GM15510 (cell line): Measurements from ENCODE around the gene RANBP10.

ENCODE experiments used
- POLR2A ChIP-seq: IDR thresholded peaks from 3 replicates; pipeline ENCODE4 v1.6.1; 2011; ENCODE audit warnings: borderline replicate concordance; ENCODE audit not compliant: insufficient read length; ENCODE audit errors: extremely low read depth

RANBP10 gene

DNA sequence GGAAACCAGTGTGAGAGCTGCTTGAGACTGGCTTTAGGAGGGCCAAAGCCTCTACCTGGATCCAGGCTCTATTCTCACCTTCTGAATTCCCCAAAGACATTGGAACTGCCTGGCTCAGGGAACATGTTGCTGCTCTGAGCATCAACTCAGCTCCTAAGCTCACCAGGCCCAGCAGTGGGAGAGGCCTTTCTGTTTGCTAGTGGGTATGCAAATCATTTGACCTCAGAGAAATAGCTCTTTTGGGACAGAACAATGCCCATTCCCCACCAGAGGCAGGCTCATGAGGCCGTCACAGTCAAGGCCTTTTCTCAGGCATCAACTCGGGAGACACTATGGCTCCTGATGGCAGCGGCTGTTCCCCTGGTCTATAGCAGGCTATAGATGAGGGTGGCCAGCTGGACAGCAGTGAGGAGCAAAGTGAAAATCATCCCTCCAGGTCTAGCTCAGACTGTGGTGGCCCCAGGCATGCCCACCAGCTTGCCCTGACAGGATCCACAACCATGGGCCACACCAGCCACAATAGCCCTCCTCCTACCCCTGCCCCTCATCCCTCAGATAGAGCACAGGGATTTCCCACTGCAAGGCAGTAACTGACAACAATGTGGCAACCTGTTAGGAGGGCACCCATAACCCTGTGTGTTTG lies 56.8 kb downstream of the RANBP10 start:
- no peak for TF ChIP-seq POLR2A

DNA sequence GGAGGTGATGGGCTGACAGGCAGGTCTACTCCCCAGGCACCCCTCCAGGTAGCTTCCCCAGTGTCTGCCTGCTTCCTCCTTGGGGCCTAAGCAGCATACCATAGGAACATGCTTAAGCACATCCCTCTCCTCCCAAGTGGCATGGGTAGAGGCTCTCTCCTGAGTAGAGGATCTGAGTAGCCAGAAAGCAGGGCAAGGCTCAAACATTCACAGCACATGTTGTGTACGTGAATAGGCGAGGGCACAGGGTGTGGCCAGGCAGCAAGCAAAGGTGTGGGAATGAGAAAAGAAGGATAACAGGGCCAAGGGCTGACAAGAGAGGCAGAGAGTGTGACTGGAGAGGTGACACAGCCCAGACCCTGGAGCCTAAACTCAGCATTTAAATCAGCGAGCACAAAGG lies 57.5 kb downstream of the RANBP10 start:
- TF ChIP-seq POLR2A, result no peak

GRCh38 chr16:67746846-67747245 lies 59.5 kb downstream of the RANBP10 start:
- no peak for TF ChIP-seq POLR2A

DNA sequence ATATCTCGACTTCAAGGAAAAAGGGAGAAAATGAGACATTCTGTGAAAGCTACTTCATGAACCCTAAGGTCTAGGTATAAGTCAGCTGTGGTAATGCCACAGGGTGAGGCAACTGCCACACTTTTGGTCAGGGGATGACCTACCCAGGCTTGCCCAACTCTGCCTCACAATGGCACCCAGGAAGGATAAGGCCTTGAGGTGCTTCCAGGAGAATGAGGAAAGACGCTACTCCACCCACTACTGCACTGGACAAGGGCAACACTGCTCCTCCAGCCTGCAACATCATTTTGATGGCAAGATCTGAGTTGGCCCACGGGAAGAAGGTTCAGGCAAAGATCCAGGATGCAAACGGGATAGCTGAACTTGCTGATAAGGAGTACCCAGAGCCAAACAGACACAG lies 65.2 kb downstream of the RANBP10 start:
- no peak for TF ChIP-seq POLR2A

- TF ChIP-seq POLR2A, result no peak
Observed at GRCh38 chr16:67740391-67740790, 66.0 kb downstream of the RANBP10 start.

- TF ChIP-seq POLR2A, result no peak
Observed at GRCh38 chr16:67736858-67737257, 69.5 kb downstream of the RANBP10 start.

- no peak for TF ChIP-seq POLR2A
Observed at GRCh38 chr16:67734731-67735201, 71.6 kb downstream of the RANBP10 start.

DNA sequence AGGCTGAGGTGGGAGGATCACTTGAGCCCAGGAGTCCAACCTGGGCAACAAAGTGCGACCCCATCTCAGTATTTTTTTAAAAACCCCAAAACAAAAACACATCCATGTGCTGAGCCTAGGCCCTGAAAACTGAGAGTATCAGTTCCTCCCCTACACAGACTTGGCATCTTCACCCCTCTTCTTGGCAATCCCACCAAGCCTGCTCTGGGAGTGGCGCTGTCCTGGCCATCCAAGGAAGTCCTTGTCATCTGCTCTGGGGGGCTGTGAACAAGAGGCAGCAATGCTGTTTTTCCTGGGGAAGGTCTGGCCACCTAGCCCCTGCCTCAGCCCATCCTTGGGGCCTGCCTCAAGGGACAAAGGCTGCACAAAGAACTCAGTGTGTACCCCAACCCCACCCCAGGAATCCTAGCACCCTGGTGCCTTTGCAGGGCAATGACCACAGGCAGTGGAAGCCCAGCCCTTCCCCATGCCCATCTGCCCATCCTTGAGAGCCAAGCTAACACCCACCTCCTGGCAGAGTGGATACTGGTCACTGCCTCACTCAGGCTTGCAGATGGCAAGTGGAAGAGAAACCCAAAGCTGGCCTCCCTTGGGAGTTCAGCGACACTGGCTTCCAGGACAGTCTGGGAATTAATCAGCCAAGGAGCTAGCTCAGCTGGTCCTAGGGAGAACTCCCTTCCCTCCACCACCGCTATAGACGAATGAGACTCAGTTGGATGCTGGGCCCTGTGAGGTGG lies 72.5 kb downstream of the RANBP10 start:
- no peak for TF ChIP-seq POLR2A

DNA sequence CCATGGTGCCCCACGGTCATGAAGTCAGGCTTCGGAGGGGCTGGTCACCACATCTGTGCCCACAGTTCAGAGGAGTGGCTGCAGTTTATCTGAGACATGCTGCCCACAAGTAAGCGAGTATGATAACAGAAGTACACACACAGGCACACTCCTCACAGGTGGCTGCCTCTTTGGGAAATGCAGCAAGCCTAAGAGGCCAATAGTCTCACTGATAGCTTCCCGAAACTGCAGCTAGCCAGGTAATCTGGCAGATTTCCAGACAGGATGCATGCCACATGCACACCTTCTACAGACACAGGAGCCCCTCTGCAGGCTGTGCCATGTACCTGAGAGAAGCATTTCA lies 74.6 kb downstream of the RANBP10 start:
- no peak for TF ChIP-seq POLR2A

- no peak for TF ChIP-seq POLR2A
Observed at GRCh38 chr16:67731071-67731752, 75.1 kb downstream of the RANBP10 start.

DNA sequence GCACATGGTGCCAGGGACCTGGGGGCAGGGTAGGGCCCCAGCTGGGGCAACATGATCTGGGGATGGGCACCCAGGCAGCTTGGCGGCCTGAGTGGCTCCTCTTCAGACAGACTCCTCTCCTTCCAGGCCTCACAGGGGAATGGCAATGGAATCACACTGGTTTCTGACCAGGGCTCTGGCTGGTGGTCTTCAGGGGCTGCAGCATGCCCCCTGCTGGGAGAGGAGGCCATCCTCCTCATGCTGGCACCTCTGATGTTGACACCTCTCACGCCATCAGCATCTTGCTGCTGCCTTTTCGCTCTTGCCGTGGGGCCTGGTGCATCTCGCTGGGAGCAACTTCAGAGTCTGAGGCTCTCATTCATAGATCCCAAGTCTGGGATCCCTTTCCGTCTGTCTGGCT lies 76.0 kb downstream of the RANBP10 start:
- no peak for TF ChIP-seq POLR2A

GRCh38 chr16:67729636-67730248 lies 76.6 kb downstream of the RANBP10 start:
- TF ChIP-seq POLR2A, result no peak

DNA sequence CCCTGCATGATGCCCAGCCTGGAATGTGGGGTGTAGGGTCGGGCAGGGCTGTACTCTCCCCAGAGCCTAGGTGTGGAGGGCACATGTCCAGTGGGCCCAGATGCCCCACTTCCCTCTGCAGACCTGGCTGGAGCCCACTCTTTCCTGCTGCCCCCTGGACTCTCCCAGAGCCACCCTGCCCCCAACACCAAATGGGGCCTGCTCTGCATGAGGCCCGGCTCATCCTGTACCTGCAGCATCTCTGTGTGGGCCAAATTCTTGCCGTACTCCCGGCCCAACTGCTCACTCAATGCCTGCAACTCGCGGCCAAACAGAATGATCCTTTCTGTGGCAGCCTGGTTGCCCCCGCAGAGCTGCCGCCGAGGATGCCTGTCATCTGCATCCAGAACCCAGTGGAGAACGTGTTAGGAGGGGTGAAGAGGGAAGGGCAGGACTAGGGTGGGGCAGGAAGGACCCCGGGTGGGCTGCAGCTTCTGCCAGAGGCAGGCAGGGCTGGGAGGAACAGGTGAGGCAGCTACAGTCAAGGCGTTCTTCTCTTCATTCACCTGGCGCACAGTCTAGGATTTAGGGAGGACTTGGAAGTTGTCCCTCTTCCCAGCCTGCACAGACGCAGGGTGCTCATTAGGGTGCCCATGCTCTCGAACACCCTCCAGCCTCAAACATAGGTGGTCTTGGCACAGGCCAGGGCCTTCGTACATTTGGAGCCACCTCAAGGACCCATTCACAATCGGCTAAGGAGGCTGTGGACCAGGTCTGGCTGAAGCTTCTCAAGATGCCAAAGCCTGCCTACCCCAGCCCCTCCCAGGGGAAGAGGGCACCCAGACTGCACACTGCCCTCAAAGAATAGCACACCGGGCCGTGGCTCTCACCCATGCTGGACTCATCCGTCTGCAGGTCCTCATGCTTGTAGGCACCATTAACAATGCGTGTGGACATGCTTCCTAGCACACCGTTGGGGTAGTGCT lies 78.6 kb downstream of the RANBP10 start:
- no peak for TF ChIP-seq POLR2A
